SK-N-MC (cell line): ENCODE data around the gene RUFY2.

Experiments used
- DNase-seq: peaks from one replicate; pipeline ENCODE4 v3.0.0-alpha.2; 2011; ENCODE audit warnings: low read depth, low spot score
- H3K27ac ChIP-seq: fragments of 200-600 bp; sonication (generic); 2 replicates; pipeline ENCODE4 v1.5.1; 2016; ENCODE audit warnings: mixed run types
- H3K36me3 ChIP-seq: fragments of 200-600 bp; sonication (generic); 2 replicates; pipeline ENCODE4 v1.6.1; 2017; ENCODE audit warnings: antibody characterized with exemption, low read length, mixed read lengths; ENCODE audit not compliant: insufficient read depth
- H3K4me3 ChIP-seq: fragments of 200-600 bp; sonication (generic); 2 replicates; pipeline ENCODE4 v1.5.1; 2016
- H3K9ac ChIP-seq: fragments of 200-600 bp; sonication (generic); 2 replicates; pipeline ENCODE4 v1.8.0; 2017; ENCODE audit warnings: mixed run types, mixed read lengths; ENCODE audit not compliant: insufficient read length
- H3K9me3 ChIP-seq: fragments of 200-600 bp; sonication (generic); 2 replicates; pipeline ENCODE4 v1.6.1; 2017; ENCODE audit warnings: low read depth, mild to moderate bottlenecking, antibody characterized with exemption, low read length, moderate library complexity, mixed read lengths
- EZH2 ChIP-seq: fragments of 200-600 bp; sonication (generic); IDR thresholded peaks from one replicate; pipeline ENCODE4 v1.6.1; 2017; ENCODE audit warnings: antibody characterized with exemption
- FOXP2 ChIP-seq: optimal IDR thresholded peaks from 2 replicates; pipeline ENCODE3; 2011; ENCODE audit warnings: mild to moderate bottlenecking, moderate library complexity; ENCODE audit not compliant: insufficient read depth; ENCODE audit errors: extremely low read length, control extremely low read depth
- POLR2AphosphoS5 ChIP-seq: IDR thresholded peaks from 2 replicates; pipeline ENCODE4 v1.6.1; 2012; ENCODE audit warnings: mild to moderate bottlenecking, low read depth, low read length, borderline replicate concordance

The RUFY2 gene

DNA sequence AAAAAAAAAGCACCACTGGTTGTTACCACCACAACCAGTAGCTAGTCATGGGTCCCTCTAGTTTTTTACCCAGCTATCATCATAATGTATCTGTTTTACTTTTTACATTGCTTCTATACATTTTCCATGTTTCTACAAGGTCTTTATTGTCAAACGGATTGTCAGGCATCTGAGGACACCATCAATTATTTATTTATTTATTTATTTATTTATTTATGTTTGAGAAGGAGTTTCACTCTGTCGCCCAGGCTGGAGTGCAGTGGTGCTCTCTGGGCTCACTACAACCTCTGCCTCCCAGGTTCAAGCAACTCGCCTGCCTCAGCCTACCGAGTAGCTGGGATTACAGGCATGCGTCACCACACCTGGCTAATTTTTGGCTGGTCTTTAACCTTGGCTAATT is 104.2 kb downstream of the RUFY2 start:
- H3K4me3 ChIP-seq: no peak overlapping the region
- no peaks in the 10 kb centered on the region for H3K9me3 ChIP-seq
- H3K9ac ChIP-seq: no peak overlapping the region
- DNase-seq: no peak
- no peak for TF ChIP-seq EZH2
- no peak for TF ChIP-seq POLR2AphosphoS5
- TF ChIP-seq FOXP2: no peak
- no peak overlapping the region for H3K27ac ChIP-seq
- H3K36me3 ChIP-seq: no peaks in the 10 kb centered on the region

DNA sequence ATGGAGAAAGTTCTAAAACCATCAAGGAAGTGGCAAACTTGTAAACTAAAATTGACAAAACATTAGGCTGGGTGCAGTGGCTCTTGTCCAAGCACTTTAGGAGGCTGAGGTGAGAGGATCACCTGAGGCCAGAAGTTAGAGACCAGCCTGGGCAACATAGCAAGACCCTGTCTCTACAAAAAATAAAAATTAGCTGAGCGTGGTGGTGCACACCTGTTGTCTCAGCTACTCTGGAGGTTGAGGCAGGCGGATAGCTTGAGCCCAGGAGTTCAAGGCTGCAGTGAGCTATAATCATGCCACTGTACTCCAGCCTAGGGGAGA is 104.6 kb downstream of the RUFY2 start:
- TF ChIP-seq POLR2AphosphoS5 (no peak), EZH2 (no peak), FOXP2 (no peak)

DNA sequence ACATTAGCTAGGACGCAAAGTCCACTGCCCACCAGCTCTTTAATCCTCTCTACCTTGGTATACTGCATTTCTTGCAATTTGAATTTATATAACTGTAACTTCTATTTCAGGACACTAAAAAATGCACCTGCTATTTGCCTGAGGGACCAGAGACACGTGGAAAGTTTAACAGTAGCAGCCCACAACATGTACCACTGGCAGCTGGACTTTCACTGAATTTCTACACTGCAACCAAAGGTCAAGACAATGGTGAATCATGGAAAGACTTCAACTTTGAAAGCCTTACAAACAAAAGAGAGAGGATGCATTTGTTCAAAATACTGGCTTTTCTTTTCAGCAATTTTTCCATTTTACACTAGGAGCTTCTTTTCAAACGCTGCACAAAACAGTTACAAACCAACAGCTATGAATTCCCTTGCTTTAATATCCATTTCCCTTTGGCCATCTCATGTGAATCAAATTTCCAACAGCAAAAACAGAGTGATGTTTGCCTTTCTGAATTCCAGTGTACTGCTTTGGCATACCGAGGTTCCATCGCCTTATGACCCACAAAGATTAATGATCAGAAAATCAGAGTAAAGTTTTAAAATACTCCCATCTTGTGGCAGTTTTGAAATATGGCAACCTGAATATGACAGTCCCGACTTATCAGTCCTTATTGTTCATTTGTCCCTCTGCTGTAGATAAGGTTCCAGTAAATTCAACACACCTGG is 105.1 kb downstream of the RUFY2 start:
- H3K9me3 ChIP-seq: no peaks in the 10 kb centered on the region
- no peak overlapping the region for H3K4me3 ChIP-seq
- TF ChIP-seq POLR2AphosphoS5: no peak
- no peak for TF ChIP-seq FOXP2
- TF ChIP-seq EZH2: no peak
- no peaks in the 10 kb centered on the region for H3K36me3 ChIP-seq
- no peak overlapping the region for H3K27ac ChIP-seq
- H3K9ac ChIP-seq: no peak overlapping the region
- DNase-seq: peak; percentile 14

More for the DNA sequence above, 104.6 kb downstream of the RUFY2 start:
- Histone ChIP-seq H3K27ac (no peak overlapping the region), H3K9me3 (no peaks in the 10 kb centered on the region), H3K9ac (no peak overlapping the region), H3K4me3 (no peak overlapping the region), H3K36me3 (no peaks in the 10 kb centered on the region)
- no peak for DNase-seq

DNA sequence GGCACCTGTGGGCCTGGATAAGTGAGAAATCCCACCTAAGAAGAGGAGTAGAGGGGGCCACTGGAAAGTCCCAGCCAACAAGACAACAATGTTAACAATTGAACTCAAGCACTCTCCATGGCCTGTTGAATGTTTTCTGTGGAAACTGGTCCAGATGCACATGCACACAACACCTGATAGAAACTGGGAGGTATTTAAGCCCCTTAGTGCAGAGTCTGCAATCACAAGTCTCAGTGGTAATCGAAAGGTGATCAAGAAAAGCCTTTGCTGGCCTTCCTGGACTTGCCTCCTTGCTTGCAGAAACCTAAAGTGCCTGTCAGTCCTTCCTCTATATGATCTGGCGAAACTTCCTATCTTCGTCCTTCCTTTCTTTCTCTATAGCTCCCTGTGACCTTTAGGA is 105.8 kb downstream of the RUFY2 start:
- TF ChIP-seq POLR2AphosphoS5 (no peak), FOXP2 (no peak), EZH2 (no peak)
- no peak overlapping the region for H3K4me3 ChIP-seq
- H3K27ac ChIP-seq: no peak overlapping the region
- DNase-seq: no peak
- H3K9me3 ChIP-seq: no peaks in the 10 kb centered on the region
- no peaks in the 10 kb centered on the region for H3K36me3 ChIP-seq
- H3K9ac ChIP-seq: no peak overlapping the region

DNA sequence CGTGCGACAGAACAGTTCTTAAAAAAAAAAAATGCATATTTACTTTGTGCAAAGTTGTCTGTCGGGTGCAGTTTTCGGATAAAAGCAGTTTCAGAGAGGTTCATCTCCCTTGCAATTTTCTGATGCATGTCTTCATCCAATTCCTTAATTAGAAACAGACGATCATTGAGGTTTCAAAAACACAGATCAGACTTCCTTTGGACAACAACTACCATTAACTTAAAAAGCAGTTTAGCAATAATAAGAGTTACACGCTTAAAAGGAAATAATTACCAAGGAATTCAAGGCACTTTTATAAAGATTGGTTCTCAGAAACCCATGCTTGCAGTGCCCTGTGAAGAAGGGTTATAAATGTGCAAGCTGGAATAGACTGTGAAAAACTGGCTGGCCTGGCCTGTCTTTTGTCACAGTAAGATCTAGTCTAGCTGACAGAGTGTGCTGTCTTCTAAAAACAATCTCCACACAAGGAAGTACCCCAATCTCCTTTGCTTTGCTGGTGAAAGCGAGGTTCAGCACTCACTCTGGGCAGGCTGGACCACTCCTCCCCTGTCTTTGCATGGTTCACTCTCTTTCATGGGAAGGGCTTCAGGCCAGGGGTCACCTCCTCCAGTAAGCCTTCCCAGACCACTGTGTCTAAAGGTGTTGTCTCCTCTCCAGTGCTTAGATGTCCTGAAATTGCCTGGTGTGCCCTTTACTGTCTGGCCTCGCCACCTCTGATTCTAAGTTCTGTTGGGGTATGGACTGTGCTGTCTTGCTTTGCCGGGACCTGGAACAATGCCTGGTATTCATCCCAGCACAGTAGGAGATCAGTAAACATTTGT is 110.0 kb downstream of the RUFY2 start:
- H3K9me3 ChIP-seq: no peaks in the 10 kb centered on the region
- H3K36me3 ChIP-seq: no peaks in the 10 kb centered on the region
- H3K27ac ChIP-seq: peak overlapping the region; percentile 96
- peak overlapping the region; percentile 59 for H3K9ac ChIP-seq
- peak overlapping the region; percentile 63 for H3K4me3 ChIP-seq
- DNase-seq: peak; percentile 55
- TF ChIP-seq POLR2AphosphoS5: no peak
- TF ChIP-seq EZH2: no peak
- TF ChIP-seq FOXP2: no peak
